ENCODE measurements around the gene PPP1R9B. TPM values are rescaled to one million over a fixed set of nuclear protein-coding genes. Genes with fewer than 3 reads are reported as not detected.

PPP1R9B gene
- polyA plus RNA-seq, 1 donor: 30.7 TPM

- Histone ChIP-seq H3K4me3 (ENCODE audit: low read length) (no peak overlapping the region), H3K36me3 (ENCODE audit: control insufficient read depth, insufficient read depth, low read length) (peaks cover 94% of the 10 kb centered on the region), H3K4me1 (ENCODE audit: control insufficient read depth, insufficient read depth, low read length) (peaks cover 20% of the 10 kb centered on the region), H3K27ac (ENCODE audit: low read length) (no peak overlapping the region), H3K27me3 (ENCODE audit: control insufficient read depth, insufficient read depth, low read length) (no peaks in the 10 kb centered on the region), H3K9me3 (ENCODE audit: control insufficient read depth, low read depth, low read length) (peaks cover 3% of the 10 kb centered on the region)
- DNase-seq: no peak
- WGBS (ENCODE audit: insufficient coverage, low lambda C conversion rate): no CpG with 5 or more reads among the region's 16 CpGs
Measured at GRCh38 chr17:50141026-50141744, 9.3 kb downstream of the PPP1R9B start.

- Histone ChIP-seq H3K27ac (ENCODE audit: low read length) (no peak overlapping the region), H3K36me3 (ENCODE audit: control insufficient read depth, insufficient read depth, low read length) (peaks cover 99% of the 10 kb centered on the region), H3K4me1 (ENCODE audit: control insufficient read depth, insufficient read depth, low read length) (peaks cover 11% of the 10 kb centered on the region), H3K4me3 (ENCODE audit: low read length) (no peak overlapping the region), H3K9me3 (ENCODE audit: control insufficient read depth, low read depth, low read length) (peaks cover 3% of the 10 kb centered on the region), H3K27me3 (ENCODE audit: control insufficient read depth, insufficient read depth, low read length) (no peaks in the 10 kb centered on the region)
- WGBS (ENCODE audit: insufficient coverage, low lambda C conversion rate): 10% methylated on average over 2 of the region's 19 CpGs
- peak; percentile 71 to 77 for DNase-seq
Measured at GRCh38 chr17:50139950-50140885, 10.3 kb downstream of the PPP1R9B start.

GRCh38 chr17:50139185-50139783 is 11.2 kb downstream of the PPP1R9B start:
- Histone ChIP-seq H3K9me3 (ENCODE audit: control insufficient read depth, low read depth, low read length) (peaks cover 3% of the 10 kb centered on the region), H3K4me1 (ENCODE audit: control insufficient read depth, insufficient read depth, low read length) (peaks cover 4% of the 10 kb centered on the region), H3K27ac (ENCODE audit: low read length) (no peak overlapping the region), H3K36me3 (ENCODE audit: control insufficient read depth, insufficient read depth, low read length) (peaks cover 97% of the 10 kb centered on the region), H3K27me3 (ENCODE audit: control insufficient read depth, insufficient read depth, low read length) (no peaks in the 10 kb centered on the region), H3K4me3 (ENCODE audit: low read length) (no peak overlapping the region)
- no CpG with 5 or more reads among the region's 15 CpGs for WGBS (ENCODE audit: insufficient coverage, low lambda C conversion rate)
- DNase-seq: no peak

- Histone ChIP-seq H3K27me3 (ENCODE audit: control insufficient read depth, insufficient read depth, low read length) (no peaks in the 10 kb centered on the region), H3K4me1 (ENCODE audit: control insufficient read depth, insufficient read depth, low read length) (peaks cover 13% of the 10 kb centered on the region), H3K9me3 (ENCODE audit: control insufficient read depth, low read depth, low read length) (peaks cover 3% of the 10 kb centered on the region), H3K36me3 (ENCODE audit: control insufficient read depth, insufficient read depth, low read length) (peaks cover 77% of the 10 kb centered on the region), H3K27ac (ENCODE audit: low read length) (no peak overlapping the region), H3K4me3 (ENCODE audit: low read length) (no peak overlapping the region)
- DNase-seq: no peak
- WGBS (ENCODE audit: insufficient coverage, low lambda C conversion rate): no CpG with 5 or more reads among the region's 4 CpGs
Measured at GRCh38 chr17:50137042-50137441, 13.4 kb downstream of the PPP1R9B start.

- no CpG with 5 or more reads among the region's 11 CpGs for WGBS (ENCODE audit: insufficient coverage, low lambda C conversion rate)
- H3K36me3 ChIP-seq (ENCODE audit: control insufficient read depth, insufficient read depth, low read length): peaks cover 68% of the 10 kb centered on the region
- H3K27me3 ChIP-seq (ENCODE audit: control insufficient read depth, insufficient read depth, low read length): no peaks in the 10 kb centered on the region
- H3K4me3 ChIP-seq (ENCODE audit: low read length): no peak overlapping the region
- peaks cover 3% of the 10 kb centered on the region for H3K9me3 ChIP-seq (ENCODE audit: control insufficient read depth, low read depth, low read length)
- H3K27ac ChIP-seq (ENCODE audit: low read length): no peak overlapping the region
- H3K4me1 ChIP-seq (ENCODE audit: control insufficient read depth, insufficient read depth, low read length): peaks cover 13% of the 10 kb centered on the region
- no peak for DNase-seq
Measured at GRCh38 chr17:50136096-50136687, 14.3 kb downstream of the PPP1R9B start.

GRCh38 chr17:50135316-50136095 is 15.0 kb downstream of the PPP1R9B start:
- Histone ChIP-seq H3K9me3 (ENCODE audit: control insufficient read depth, low read depth, low read length) (peaks cover 3% of the 10 kb centered on the region), H3K4me3 (ENCODE audit: low read length) (no peak overlapping the region), H3K27me3 (ENCODE audit: control insufficient read depth, insufficient read depth, low read length) (peaks cover 4% of the 10 kb centered on the region), H3K4me1 (ENCODE audit: control insufficient read depth, insufficient read depth, low read length) (peaks cover 15% of the 10 kb centered on the region), H3K27ac (ENCODE audit: low read length) (no peak overlapping the region), H3K36me3 (ENCODE audit: control insufficient read depth, insufficient read depth, low read length) (peaks cover 62% of the 10 kb centered on the region)
- no peak for DNase-seq
- no CpG with 5 or more reads among the region's 16 CpGs for WGBS (ENCODE audit: insufficient coverage, low lambda C conversion rate)

- Histone ChIP-seq H3K36me3 (ENCODE audit: control insufficient read depth, insufficient read depth, low read length) (peaks cover 52% of the 10 kb centered on the region), H3K27me3 (ENCODE audit: control insufficient read depth, insufficient read depth, low read length) (peaks cover 9% of the 10 kb centered on the region), H3K9me3 (ENCODE audit: control insufficient read depth, low read depth, low read length) (peaks cover 3% of the 10 kb centered on the region), H3K4me3 (ENCODE audit: low read length) (no peak overlapping the region), H3K27ac (ENCODE audit: low read length) (no peak overlapping the region), H3K4me1 (ENCODE audit: control insufficient read depth, insufficient read depth, low read length) (peaks cover 20% of the 10 kb centered on the region)
- DNase-seq: no peak
- WGBS (ENCODE audit: insufficient coverage, low lambda C conversion rate): no CpG with 5 or more reads among the region's 16 CpGs
Measured at GRCh38 chr17:50134206-50135110, 16.0 kb downstream of the PPP1R9B start.

GRCh38 chr17:50133769-50134099 is 16.7 kb downstream of the PPP1R9B start:
- DNase-seq: no peak
- Histone ChIP-seq H3K27me3 (ENCODE audit: control insufficient read depth, insufficient read depth, low read length) (peaks cover 9% of the 10 kb centered on the region), H3K4me1 (ENCODE audit: control insufficient read depth, insufficient read depth, low read length) (peaks cover 23% of the 10 kb centered on the region), H3K9me3 (ENCODE audit: control insufficient read depth, low read depth, low read length) (peaks cover 3% of the 10 kb centered on the region), H3K36me3 (ENCODE audit: control insufficient read depth, insufficient read depth, low read length) (peaks cover 45% of the 10 kb centered on the region), H3K27ac (ENCODE audit: low read length) (no peak overlapping the region), H3K4me3 (ENCODE audit: low read length) (no peak overlapping the region)
- WGBS (ENCODE audit: insufficient coverage, low lambda C conversion rate): no CpG with 5 or more reads among the region's 16 CpGs
